Effector CD8-positive, alpha-beta T cell (primary cell): ENCODE data around the gene FER1L5.

Experiments used
- DNase-seq: peaks from one replicate; lab custom pipeline; 2025; lab: John Stamatoyannopoulos, UW

Gene FER1L5

GRCh38 chr2:96680561-96681141 lies 38.1 kb downstream of the FER1L5 start:
- no peak for DNase-seq

GRCh38 chr2:96681540-96681939 lies 39.0 kb downstream of the FER1L5 start:
- no peak for DNase-seq

GRCh38 chr2:96683307-96683706 lies 40.7 kb downstream of the FER1L5 start:
- no peak for DNase-seq

GRCh38 chr2:96683972-96684820 lies 41.6 kb downstream of the FER1L5 start:
- no peak for DNase-seq

- no peak for DNase-seq
These were observed 42.5 kb downstream of the FER1L5 start for GRCh38 chr2:96684883-96685576.

- no peak for DNase-seq
These were observed 43.3 kb downstream of the FER1L5 start for GRCh38 chr2:96685577-96686459.

- no peak for DNase-seq
These were observed 44.7 kb downstream of the FER1L5 start for GRCh38 chr2:96687266-96687665.

- DNase-seq: no peak
These were observed 45.4 kb downstream of the FER1L5 start for GRCh38 chr2:96687711-96688640.

GRCh38 chr2:96688649-96689430 lies 46.3 kb downstream of the FER1L5 start:
- no peak for DNase-seq

GRCh38 chr2:96689431-96689991 lies 46.9 kb downstream of the FER1L5 start:
- no peak for DNase-seq

GRCh38 chr2:96690306-96691021 lies 47.9 kb downstream of the FER1L5 start:
- no peak for DNase-seq

GRCh38 chr2:96691022-96691612 lies 48.6 kb downstream of the FER1L5 start:
- DNase-seq: no peak

GRCh38 chr2:96692094-96692971 lies 49.8 kb downstream of the FER1L5 start:
- DNase-seq: no peak

GRCh38 chr2:96693286-96694200 lies 51.0 kb downstream of the FER1L5 start:
- DNase-seq: no peak

- no peak for DNase-seq
These were observed 51.7 kb downstream of the FER1L5 start for GRCh38 chr2:96694279-96694678.

GRCh38 chr2:96694816-96695455 lies 52.4 kb downstream of the FER1L5 start:
- no peak for DNase-seq
